ENCODE results near the gene ZBTB7B. TPM values are rescaled to one million over a fixed set of nuclear protein-coding genes. Genes with fewer than 3 reads are reported as not detected.

Gene ZBTB7B
- polyA plus RNA-seq, 6 donors from 2014 or later = 2.2 to 5.5 (median 2.7) TPM; not detected in 1

GRCh38 chr1:155005076-155006011 is 2.7 kb downstream of the ZBTB7B start:
- ATAC-seq (ENCODE audit: low read depth in 2 of 2) (peak; percentile 15 to 16), DNase-seq (peak; percentile 54)
- H3K4me3 Mint-ChIP-seq = peak overlapping the region; percentile 53 to 98 (median 87)
- peak overlapping the region; percentile 79 to 97 (median 92) for H3K27ac Mint-ChIP-seq
- H3K4me1 Mint-ChIP-seq = peaks cover 53 to 72% (median 59%) of the 10 kb centered on the region in 3 donors
- no peaks in the 10 kb centered on the region for H3K27me3 Mint-ChIP-seq
- H3K36me3 Mint-ChIP-seq = no peaks in the 10 kb centered on the region
- H3K9me3 Mint-ChIP-seq = no peaks in the 10 kb centered on the region

- no peaks in the 10 kb centered on the region for H3K36me3 Mint-ChIP-seq
- H3K4me3 Mint-ChIP-seq = peak overlapping the region; percentile 75 to 98 (median 86)
- peak overlapping the region; percentile 89 to 97 (median 96) for H3K27ac Mint-ChIP-seq
- ATAC-seq (ENCODE audit: low read depth in 2 of 2) = peak; percentile 33 to 38
- peaks cover 54 to 79% (median 68%) of the 10 kb centered on the region in 3 donors for H3K4me1 Mint-ChIP-seq
- no peaks in the 10 kb centered on the region for H3K9me3 Mint-ChIP-seq
- no peaks in the 10 kb centered on the region for H3K27me3 Mint-ChIP-seq
- DNase-seq = peak; percentile 59
Observed at GRCh38 chr1:155006601-155007101, 4.0 kb downstream of the ZBTB7B start.

DNA sequence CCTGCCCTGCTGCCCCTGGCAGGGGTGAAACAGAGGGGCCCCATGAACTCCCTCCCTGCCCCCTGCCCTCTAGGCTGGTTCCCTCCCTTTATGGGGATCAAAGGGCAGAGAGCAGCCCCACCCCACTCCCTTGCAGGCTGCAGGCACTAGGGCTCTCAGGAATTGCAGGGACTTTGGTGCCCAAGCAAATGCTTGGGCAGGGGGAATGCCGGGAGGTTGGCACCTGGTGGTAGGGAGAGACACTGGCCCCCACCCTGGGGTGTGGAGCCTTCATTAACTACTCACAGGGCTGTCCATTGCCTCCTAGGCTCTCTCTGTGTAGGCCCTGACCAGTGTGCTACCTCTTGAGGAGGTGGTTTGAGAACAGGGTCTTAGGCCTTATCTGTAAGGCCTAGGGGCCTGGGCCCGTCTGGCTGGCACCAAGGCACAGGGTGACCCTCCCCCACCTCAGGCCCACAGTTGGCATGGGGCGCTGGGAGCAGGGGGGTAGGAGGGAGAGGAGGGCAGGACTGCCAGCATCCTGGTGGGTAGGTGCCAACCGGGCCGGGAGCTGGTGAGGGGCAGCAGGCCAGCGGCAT is 4.7 kb downstream of the ZBTB7B start:
- DNase-seq (no peak), ATAC-seq (ENCODE audit: low read depth in 2 of 2) (no peak)
- Mint-ChIP-seq H3K4me3 (peak overlapping the region in 3 of 8 donors; percentile 87 to 98 (median 98)), H3K36me3 (no peaks in the 10 kb centered on the region), H3K27me3 (no peaks in the 10 kb centered on the region), H3K27ac (peak overlapping the region in 1 of 6 donors; percentile 96), H3K4me1 (peaks cover 56 to 85% (median 72%) of the 10 kb centered on the region in 3 donors), H3K9me3 (no peaks in the 10 kb centered on the region)

- ATAC-seq (ENCODE audit: low read depth in 2 of 2) (no peak), DNase-seq (no peak)
- Mint-ChIP-seq H3K27me3 (no peaks in the 10 kb centered on the region), H3K36me3 (no peaks in the 10 kb centered on the region), H3K4me1 (peaks cover 64 to 94% (median 81%) of the 10 kb centered on the region in 3 donors), H3K27ac (peak overlapping the region in 3 of 6 donors; percentile 42 to 92 (median 80)), H3K9me3 (no peaks in the 10 kb centered on the region), H3K4me3 (peak overlapping the region in 5 of 8 donors; percentile 9 to 73 (median 37))
Observed at GRCh38 chr1:155008015-155008941, 5.7 kb downstream of the ZBTB7B start.

DNA sequence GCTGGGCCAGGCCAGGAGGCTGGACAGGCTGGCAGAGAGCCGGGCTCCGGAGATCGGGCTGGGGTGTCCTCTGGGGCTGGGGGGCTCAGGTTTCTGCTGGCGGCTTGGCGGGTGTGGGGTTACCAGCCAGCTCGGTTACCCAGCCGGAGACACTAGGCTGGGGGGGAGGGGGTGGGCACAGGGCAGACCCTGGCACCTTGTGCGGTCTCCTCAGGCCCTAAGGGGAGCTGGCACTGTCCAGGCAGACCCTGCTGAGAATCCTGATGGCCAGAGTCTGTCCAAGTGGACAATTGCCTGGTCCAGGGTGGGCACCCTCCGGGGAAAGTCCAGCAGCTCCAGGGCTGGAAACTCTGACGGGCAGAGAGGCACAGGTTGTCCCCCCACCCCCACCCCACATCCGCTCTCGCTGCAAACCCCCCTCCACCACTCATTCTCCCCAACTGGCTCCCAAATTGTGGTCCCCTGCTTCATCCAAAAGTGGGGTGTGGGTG is 6.7 kb downstream of the ZBTB7B start:
- no peaks in the 10 kb centered on the region for H3K36me3 Mint-ChIP-seq
- H3K4me3 Mint-ChIP-seq = peak overlapping the region in 6 of 8 donors; percentile 17 to 87 (median 48)
- H3K27ac Mint-ChIP-seq = peak overlapping the region in 2 of 6 donors; percentile 80 to 90
- ATAC-seq (ENCODE audit: low read depth in 2 of 2) = no peak
- H3K4me1 Mint-ChIP-seq = peaks cover 66 to 94% (median 83%) of the 10 kb centered on the region in 3 donors
- no peaks in the 10 kb centered on the region for H3K9me3 Mint-ChIP-seq
- H3K27me3 Mint-ChIP-seq = no peaks in the 10 kb centered on the region
- DNase-seq = no peak

- H3K36me3 Mint-ChIP-seq = no peaks in the 10 kb centered on the region
Observed at GRCh38 chr1:155009742-155010141, 7.1 kb downstream of the ZBTB7B start.

DNA sequence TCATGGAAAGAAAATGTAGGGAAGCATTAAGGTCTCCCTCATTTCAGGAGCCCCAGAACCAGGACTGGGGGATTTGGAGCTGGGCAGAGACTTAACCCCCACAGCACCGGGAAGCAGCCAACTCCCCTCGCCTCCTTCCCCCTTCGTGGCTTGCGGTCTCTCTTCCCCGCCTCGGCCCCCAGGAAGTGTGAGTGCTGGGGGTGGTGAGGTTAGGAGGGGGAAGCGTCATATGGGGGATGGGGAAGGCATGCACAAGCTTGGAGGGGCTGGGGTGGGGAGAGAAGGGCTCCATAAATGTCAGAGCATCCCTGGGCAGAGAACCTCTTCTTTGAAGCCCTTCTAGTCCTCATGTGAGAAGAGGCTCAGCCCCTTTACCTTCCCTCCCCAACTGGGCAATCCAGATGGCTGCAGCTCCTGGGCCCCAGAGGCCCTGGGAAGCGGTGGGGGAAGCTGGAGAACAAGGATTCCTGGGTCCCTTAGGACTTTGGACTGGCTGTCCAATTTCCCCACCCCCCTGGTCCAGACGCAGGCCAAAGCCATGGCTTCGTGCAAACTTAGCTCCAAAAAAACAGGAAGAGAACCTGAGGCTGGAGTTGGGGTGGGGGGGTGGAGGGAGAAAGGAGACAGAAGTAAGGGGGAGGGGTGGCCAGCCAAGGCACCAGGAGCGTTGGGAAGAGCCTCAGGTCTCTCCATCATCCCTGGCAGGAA is 7.8 kb downstream of the ZBTB7B start:
- Mint-ChIP-seq H3K27me3 (no peaks in the 10 kb centered on the region), H3K36me3 (no peaks in the 10 kb centered on the region), H3K4me3 (peak overlapping the region in 6 of 8 donors; percentile 12 to 80 (median 56)), H3K9me3 (no peaks in the 10 kb centered on the region), H3K27ac (peak overlapping the region in 4 of 6 donors; percentile 26 to 82 (median 62)), H3K4me1 (peaks cover 60 to 87% (median 79%) of the 10 kb centered on the region in 3 donors)
- no peak for DNase-seq
- no peak for ATAC-seq (ENCODE audit: low read depth in 2 of 2)

More at GRCh38 chr1:155009742-155010141, 7.1 kb downstream of the ZBTB7B start:
- ATAC-seq (ENCODE audit: low read depth in 2 of 2) (no peak), DNase-seq (no peak)
- Mint-ChIP-seq H3K9me3 (no peaks in the 10 kb centered on the region), H3K4me1 (peaks cover 63 to 91% (median 82%) of the 10 kb centered on the region in 3 donors), H3K27ac (peak overlapping the region in 3 of 6 donors; percentile 68 to 92 (median 72)), H3K4me3 (peak overlapping the region in 6 of 8 donors; percentile 12 to 87 (median 56)), H3K27me3 (no peaks in the 10 kb centered on the region)

- no peaks in the 10 kb centered on the region for H3K36me3 Mint-ChIP-seq
- H3K27ac Mint-ChIP-seq = peak overlapping the region in 2 of 6 donors; percentile 52 to 57
- H3K9me3 Mint-ChIP-seq = no peaks in the 10 kb centered on the region
- DNase-seq = no peak
- ATAC-seq (ENCODE audit: low read depth in 2 of 2) = no peak
- no peak overlapping the region for H3K4me3 Mint-ChIP-seq
- no peaks in the 10 kb centered on the region for H3K27me3 Mint-ChIP-seq
- peaks cover 63 to 87% (median 79%) of the 10 kb centered on the region in 3 donors for H3K4me1 Mint-ChIP-seq
Observed at GRCh38 chr1:155011004-155011416, 8.4 kb downstream of the ZBTB7B start.

DNA sequence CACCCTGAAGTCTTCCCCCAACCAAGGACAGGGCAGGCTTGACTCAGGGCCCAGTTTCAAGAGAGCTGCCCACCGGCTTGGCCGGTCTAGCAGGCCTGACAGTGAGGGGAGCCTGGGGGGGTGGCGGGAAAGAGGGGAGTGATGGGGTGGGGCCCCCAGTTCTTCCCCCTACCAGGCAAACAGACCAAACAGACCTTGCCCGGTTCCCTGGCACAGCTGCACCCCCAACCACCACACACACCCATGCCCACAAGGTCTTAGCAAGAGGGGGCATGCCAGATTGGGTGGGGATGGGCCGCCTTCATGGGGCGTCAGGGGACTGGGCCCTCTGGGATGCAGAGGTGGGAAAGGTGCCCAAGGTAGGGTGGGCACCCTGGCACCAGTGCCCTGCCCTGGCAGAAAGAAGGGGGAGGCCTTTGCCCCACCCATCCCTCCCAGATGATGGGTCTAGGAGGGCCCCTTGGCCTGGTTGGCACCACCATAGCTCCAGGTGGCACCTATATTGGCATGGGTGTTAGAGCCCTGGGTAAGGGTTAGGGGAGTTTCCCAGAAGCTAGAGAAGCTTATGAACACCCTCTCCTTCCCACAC is 8.9 kb downstream of the ZBTB7B start:
- no peak for ATAC-seq (ENCODE audit: low read depth in 2 of 2)
- H3K36me3 Mint-ChIP-seq = no peaks in the 10 kb centered on the region
- no peak for DNase-seq

DNA sequence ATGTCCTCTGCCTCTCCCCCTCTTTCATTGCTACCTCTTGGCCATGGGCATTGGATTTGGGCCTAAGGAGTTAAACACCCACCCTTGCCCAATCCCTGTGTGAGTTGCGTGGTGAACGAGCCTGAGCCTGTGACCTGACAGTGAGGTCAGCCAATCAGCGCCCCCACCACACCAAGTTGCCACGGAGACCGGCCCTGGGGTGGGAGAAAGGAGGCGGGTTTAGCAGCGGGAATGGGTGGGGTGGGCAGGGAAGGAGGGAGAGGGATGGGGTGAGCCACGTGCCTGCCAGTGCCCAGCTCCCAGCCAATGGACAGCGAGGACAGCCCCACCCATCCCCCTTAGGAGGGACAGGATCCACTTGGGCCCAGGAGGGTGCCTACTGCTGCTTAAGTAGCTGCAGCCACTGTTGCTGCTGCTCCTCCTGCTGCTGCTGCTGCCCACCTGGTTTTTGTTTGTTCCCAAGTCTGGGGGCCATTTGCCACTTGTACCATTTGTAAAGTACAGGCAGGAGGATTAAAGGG is 9.5 kb downstream of the ZBTB7B start:
- no peaks in the 10 kb centered on the region for H3K9me3 Mint-ChIP-seq
- no peak overlapping the region for H3K4me3 Mint-ChIP-seq
- ATAC-seq (ENCODE audit: low read depth in 2 of 2) (no peak), DNase-seq (no peak)
- H3K27ac Mint-ChIP-seq = peak overlapping the region in 3 of 6 donors; percentile 51 to 60 (median 52)
- H3K36me3 Mint-ChIP-seq = no peaks in the 10 kb centered on the region
- no peaks in the 10 kb centered on the region for H3K27me3 Mint-ChIP-seq
- peaks cover 64 to 88% (median 79%) of the 10 kb centered on the region in 3 donors for H3K4me1 Mint-ChIP-seq

More for the DNA sequence above, 8.9 kb downstream of the ZBTB7B start:
- Mint-ChIP-seq H3K4me3 (no peak overlapping the region), H3K27ac (peak overlapping the region in 1 of 6 donors; percentile 57), H3K9me3 (no peaks in the 10 kb centered on the region), H3K4me1 (peaks cover 63 to 87% (median 79%) of the 10 kb centered on the region in 3 donors), H3K27me3 (no peaks in the 10 kb centered on the region)

- H3K27ac Mint-ChIP-seq = peak overlapping the region; percentile 26 to 88 (median 61)
- DNase-seq (no peak), ATAC-seq (ENCODE audit: low read depth in 2 of 2) (no peak)
- H3K36me3 Mint-ChIP-seq = no peaks in the 10 kb centered on the region
- H3K27me3 Mint-ChIP-seq = no peaks in the 10 kb centered on the region
- no peaks in the 10 kb centered on the region for H3K9me3 Mint-ChIP-seq
- H3K4me3 Mint-ChIP-seq = peak overlapping the region in 6 of 8 donors; percentile 6 to 80 (median 63)
- peaks cover 66 to 86% (median 78%) of the 10 kb centered on the region in 3 donors for H3K4me1 Mint-ChIP-seq
Observed at GRCh38 chr1:155012776-155013602, 10.4 kb downstream of the ZBTB7B start.

Data from naive B cell (primary cell).